Lung (tissue), 12 donors: ENCODE results near the gene CCL25. TPM values are rescaled to one million over a fixed set of nuclear protein-coding genes. Genes with fewer than 3 reads are reported as not detected.

Experiments
- ATAC-seq: fragments of 200-7000 bp; cut with Tn5 transposase; one replicate; pipeline ENCODE4 v1.9.1; 2020; ENCODE audit warnings: moderate number of reproducible peaks; ENCODE audit not compliant: insufficient read depth, low FRiP score
- DNase-seq, 3 donors: peaks; one replicate each; pipeline ENCODE4 v3.0.0-alpha.2; 2013 to 2017
- H3K27ac ChIP-seq, 2 donors: one replicate each; pipeline ENCODE4 v1.5.1; 2013; ENCODE audit warnings: mild to moderate bottlenecking in 2 of 2, moderate library complexity in 2 of 2, control low read depth in 1 of 2, inconsistent platforms in 1 of 2, low read depth in 1 of 2, low read length in 1 of 2
- H3K27me3 ChIP-seq, 3 donors: one replicate each; pipeline ENCODE4 v1.5.1; 2013; ENCODE audit warnings: low read length in 2 of 3; ENCODE audit not compliant: control insufficient read depth in 3 of 3, insufficient read depth in 3 of 3
- H3K36me3 ChIP-seq, 4 donors: one replicate each; pipeline ENCODE4 v1.5.1; 2013; ENCODE audit warnings: low read length in 4 of 4, mild to moderate bottlenecking in 1 of 4, moderate library complexity in 1 of 4; ENCODE audit not compliant: control insufficient read depth in 4 of 4, insufficient read depth in 4 of 4
- H3K4me1 ChIP-seq, 5 donors: one replicate each; pipeline ENCODE4 v1.5.1; 2013; ENCODE audit warnings: low read length in 5 of 5, mild to moderate bottlenecking in 2 of 5, moderate library complexity in 1 of 5; ENCODE audit not compliant: control insufficient read depth in 5 of 5, insufficient read depth in 5 of 5
- H3K4me3 ChIP-seq: one replicate; pipeline ENCODE4 v1.5.1; 2013; ENCODE audit warnings: mild to moderate bottlenecking, control low read depth, moderate library complexity
- H3K9ac ChIP-seq, 2 donors: one replicate each; pipeline ENCODE4 v1.5.1; 2013; ENCODE audit warnings: low read length in 2 of 2, control low read depth in 1 of 2; ENCODE audit not compliant: insufficient read depth in 1 of 2
- H3K9me3 ChIP-seq, 4 donors: one replicate each; pipeline ENCODE4 v1.5.1; 2013; ENCODE audit warnings: low read length in 3 of 4, mild to moderate bottlenecking in 1 of 4, moderate library complexity in 1 of 4; ENCODE audit not compliant: control insufficient read depth in 4 of 4, insufficient read depth in 3 of 4
- WGBS, 2 donors: extraction: QIAGEN DNeasy Blood & Tissue Kit; methylation state at CpG; one replicate each; pipeline ENCODE4 v1.1.7; 2013; 5-methylcytosine and 5-hydroxymethylcytosine counted together
- polyA plus RNA-seq, 2 donors: library from polyadenylated mRNA; stranded (reverse); fragments of 200-250 nt; gene quantifications; one replicate each; pipeline ENCODE4 v1.2.1, GENCODE V29; 2013
- total RNA-seq, 2 donors: library from RNA; depleted of rRNA in 1 of 2; stranded (reverse); fragments of >200 nt in 1 of 2; gene quantifications; one replicate each; pipeline ENCODE4 v1.2.1, GENCODE V29; 2014 to 2021
- TF ChIP-seq, protein P1 (sequence below): IDR thresholded peaks from 2 replicates; pipeline ENCODE4 v1.5.1; 2012; ENCODE audit warnings: mild to moderate bottlenecking; ENCODE audit errors: control extremely low read depth, extremely low read depth
- donor health status: control.
- donor health status: control.
- donor health status: Bipolar disorder and iron deficiency.
- donor health status: healthy.
- donor health status: DM: yes; HTN: yes; CAD: no.

The CCL25 gene
- total and polyA plus RNA-seq, 4 donors = not detected

- Histone ChIP-seq H3K9me3 (peaks cover 0 to 5% (median 0%) of the 10 kb centered on the region in 4 donors), H3K9ac (no peak overlapping the region), H3K27ac (no peak overlapping the region), H3K36me3 (peaks cover 0 to 21% (median 3%) of the 10 kb centered on the region in 4 donors), H3K27me3 (no peaks in the 10 kb centered on the region), H3K4me3 (no peak overlapping the region), H3K4me1 (peaks cover 0 to 2% (median 0%) of the 10 kb centered on the region in 5 donors)
- 96% methylated on average over 15 of the region's 15 CpGs for WGBS, 2 donors
- TF ChIP-seq, protein P1, sequence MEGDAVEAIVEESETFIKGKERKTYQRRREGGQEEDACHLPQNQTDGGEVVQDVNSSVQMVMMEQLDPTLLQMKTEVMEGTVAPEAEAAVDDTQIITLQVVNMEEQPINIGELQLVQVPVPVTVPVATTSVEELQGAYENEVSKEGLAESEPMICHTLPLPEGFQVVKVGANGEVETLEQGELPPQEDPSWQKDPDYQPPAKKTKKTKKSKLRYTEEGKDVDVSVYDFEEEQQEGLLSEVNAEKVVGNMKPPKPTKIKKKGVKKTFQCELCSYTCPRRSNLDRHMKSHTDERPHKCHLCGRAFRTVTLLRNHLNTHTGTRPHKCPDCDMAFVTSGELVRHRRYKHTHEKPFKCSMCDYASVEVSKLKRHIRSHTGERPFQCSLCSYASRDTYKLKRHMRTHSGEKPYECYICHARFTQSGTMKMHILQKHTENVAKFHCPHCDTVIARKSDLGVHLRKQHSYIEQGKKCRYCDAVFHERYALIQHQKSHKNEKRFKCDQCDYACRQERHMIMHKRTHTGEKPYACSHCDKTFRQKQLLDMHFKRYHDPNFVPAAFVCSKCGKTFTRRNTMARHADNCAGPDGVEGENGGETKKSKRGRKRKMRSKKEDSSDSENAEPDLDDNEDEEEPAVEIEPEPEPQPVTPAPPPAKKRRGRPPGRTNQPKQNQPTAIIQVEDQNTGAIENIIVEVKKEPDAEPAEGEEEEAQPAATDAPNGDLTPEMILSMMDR = no peak
- no peak for ATAC-seq
- DNase-seq = no peak
Measured at GRCh38 chr19:8087876-8088275, 35.3 kb downstream of the CCL25 start.

- Histone ChIP-seq H3K27me3 (no peaks in the 10 kb centered on the region), H3K9me3 (peaks cover 0 to 9% (median under 1%) of the 10 kb centered on the region in 4 donors), H3K27ac (no peak overlapping the region), H3K36me3 (peaks cover 0 to 27% (median 3%) of the 10 kb centered on the region in 4 donors), H3K4me3 (no peak overlapping the region), H3K9ac (no peak overlapping the region), H3K4me1 (peaks cover 0 to 2% (median 0%) of the 10 kb centered on the region in 5 donors)
- no peak for DNase-seq
- TF ChIP-seq, protein P1 = no peak
- no peak for ATAC-seq
- WGBS, 2 donors = 86 to 89% methylated on average over 8 of the region's 8 CpGs
Measured at GRCh38 chr19:8088752-8089663, 36.4 kb downstream of the CCL25 start.

- ATAC-seq = no peak
- Histone ChIP-seq H3K27ac (no peak overlapping the region), H3K27me3 (no peaks in the 10 kb centered on the region), H3K9me3 (peaks cover 0 to 14% (median 2%) of the 10 kb centered on the region in 4 donors), H3K9ac (no peak overlapping the region), H3K4me1 (peaks cover 0 to 2% (median 0%) of the 10 kb centered on the region in 5 donors), H3K36me3 (peaks cover 0 to 34% (median 3%) of the 10 kb centered on the region in 4 donors), H3K4me3 (no peak overlapping the region)
- WGBS, 2 donors = 85 to 89% methylated on average over 19 of the region's 19 CpGs
- no peak for DNase-seq
- TF ChIP-seq, protein P1 = no peak
Measured at GRCh38 chr19:8089664-8090601, 37.4 kb downstream of the CCL25 start.
